Calu3 (cell line): ENCODE data around the gene IL1RL2. TPM values are rescaled to one million over a fixed set of nuclear protein-coding genes. Genes with fewer than 3 reads are reported as not detected.

Experiments used
- BruUV-seq: library from RNA; stranded (reverse); fragments of 400-500 nt; replicated peaks from 2 replicates; lab custom pipeline; 2021; lab: Mats Ljungman, UMichigan
- CTCF ChIA-PET: fragments of 300-600 bp; sonication (Branson Sonifier 250); formaldehyde crosslinking; loops from one replicate; lab custom pipeline; 2022; ENCODE audit warnings: antibody characterized with exemption; lab: Charles Lee
- DNase-seq: peaks from one replicate; pipeline ENCODE4 v3.0.0; 2022
- H3K27ac Mint-ChIP-seq: one replicate; pipeline ENCODE4 v1.8.0; 2022; ENCODE audit warnings: mixed read lengths; ENCODE audit not compliant: unreplicated experiment
- H3K27me3 Mint-ChIP-seq: one replicate; pipeline ENCODE4 v1.8.0; 2022; ENCODE audit warnings: mixed read lengths; ENCODE audit not compliant: unreplicated experiment
- H3K36me3 Mint-ChIP-seq: one replicate; pipeline ENCODE4 v1.8.0; 2022; ENCODE audit warnings: mild to moderate bottlenecking, moderate library complexity, mixed read lengths; ENCODE audit not compliant: insufficient read depth, unreplicated experiment
- H3K4me1 Mint-ChIP-seq: one replicate; pipeline ENCODE4 v1.8.0; 2022; ENCODE audit warnings: mild to moderate bottlenecking, low read depth, mixed read lengths; ENCODE audit not compliant: unreplicated experiment
- H3K4me3 Mint-ChIP-seq: one replicate; pipeline ENCODE4 v1.8.0; 2022; ENCODE audit warnings: mild to moderate bottlenecking, low read depth, moderate library complexity, mixed read lengths; ENCODE audit not compliant: unreplicated experiment
- H3K9me3 Mint-ChIP-seq: one replicate; pipeline ENCODE4 v1.8.0; 2022; ENCODE audit warnings: low read depth, mixed read lengths; ENCODE audit not compliant: unreplicated experiment
- intact Hi-C: fragments of 100-400 bp; cut with micrococcal nuclease; formaldehyde crosslinking; loops from one replicate; pipeline ENCODE4 v1.10.0; 2022; ENCODE audit not compliant: unreplicated experiment
- total RNA-seq: library from RNA; stranded (reverse); gene quantifications from 2 replicates; pipeline ENCODE4 v1.2.3, GENCODE V29; 2022
- TF ChIP-seq, protein P1 (sequence below): fragments of 200-600 bp; IDR thresholded peaks from one replicate; pipeline ENCODE4 v1.8.0; 2022; ENCODE audit warnings: antibody characterized with exemption; ENCODE audit not compliant: unreplicated experiment

Gene IL1RL2
- total RNA-seq, 1 experiment from 2014 or later = 0.68 TPM

DNA sequence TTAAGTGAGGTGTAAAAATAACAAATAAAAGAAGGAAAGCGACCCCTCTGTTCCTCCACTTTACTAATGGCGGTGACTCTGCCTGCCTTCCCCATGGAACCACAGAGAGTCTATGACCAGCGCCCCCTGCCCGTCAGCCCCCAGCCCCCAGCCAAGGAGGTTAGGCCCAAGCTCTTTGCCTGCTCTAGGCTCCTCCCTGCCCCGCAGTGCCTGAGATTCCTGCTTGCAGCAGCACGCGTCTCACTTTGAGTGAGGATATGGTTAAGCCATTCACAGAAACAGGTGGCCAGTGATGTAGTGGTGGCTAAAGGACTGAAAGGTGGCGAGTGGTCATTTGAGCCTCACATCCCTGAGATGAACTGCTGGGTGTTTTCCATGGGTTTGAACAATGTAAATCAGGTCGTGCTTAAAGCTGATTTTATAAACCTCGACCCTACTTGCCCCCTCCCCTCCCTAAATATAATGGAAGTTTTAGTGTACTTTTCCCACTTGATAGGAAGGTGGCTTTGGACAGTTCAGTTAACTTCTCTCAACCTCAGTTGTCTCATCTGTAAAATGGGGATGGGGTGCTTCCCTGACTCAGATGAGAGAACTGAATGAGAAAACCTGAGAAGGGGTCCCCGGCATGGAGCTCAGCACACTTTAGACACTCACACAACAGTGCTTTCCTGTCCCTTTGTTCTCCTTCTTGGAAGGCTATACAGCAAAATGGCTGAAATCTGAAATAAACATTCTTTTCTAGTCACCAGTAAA is 46.5 kb downstream of the IL1RL2 start:
- Mint-ChIP-seq H3K27me3 (no peaks in the 10 kb centered on the region), H3K4me1 (peaks cover 18% of the 10 kb centered on the region), H3K9me3 (no peaks in the 10 kb centered on the region), H3K36me3 (peaks cover 1% of the 10 kb centered on the region), H3K4me3 (no peak overlapping the region), H3K27ac (no peak overlapping the region)
- no peak for DNase-seq
- CTCF ChIA-PET = no interaction called here
- TF ChIP-seq, protein P1, sequence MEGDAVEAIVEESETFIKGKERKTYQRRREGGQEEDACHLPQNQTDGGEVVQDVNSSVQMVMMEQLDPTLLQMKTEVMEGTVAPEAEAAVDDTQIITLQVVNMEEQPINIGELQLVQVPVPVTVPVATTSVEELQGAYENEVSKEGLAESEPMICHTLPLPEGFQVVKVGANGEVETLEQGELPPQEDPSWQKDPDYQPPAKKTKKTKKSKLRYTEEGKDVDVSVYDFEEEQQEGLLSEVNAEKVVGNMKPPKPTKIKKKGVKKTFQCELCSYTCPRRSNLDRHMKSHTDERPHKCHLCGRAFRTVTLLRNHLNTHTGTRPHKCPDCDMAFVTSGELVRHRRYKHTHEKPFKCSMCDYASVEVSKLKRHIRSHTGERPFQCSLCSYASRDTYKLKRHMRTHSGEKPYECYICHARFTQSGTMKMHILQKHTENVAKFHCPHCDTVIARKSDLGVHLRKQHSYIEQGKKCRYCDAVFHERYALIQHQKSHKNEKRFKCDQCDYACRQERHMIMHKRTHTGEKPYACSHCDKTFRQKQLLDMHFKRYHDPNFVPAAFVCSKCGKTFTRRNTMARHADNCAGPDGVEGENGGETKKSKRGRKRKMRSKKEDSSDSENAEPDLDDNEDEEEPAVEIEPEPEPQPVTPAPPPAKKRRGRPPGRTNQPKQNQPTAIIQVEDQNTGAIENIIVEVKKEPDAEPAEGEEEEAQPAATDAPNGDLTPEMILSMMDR = no peak
- intact Hi-C loops = no loop called here
- BruUV-seq = no TSS peak

DNA sequence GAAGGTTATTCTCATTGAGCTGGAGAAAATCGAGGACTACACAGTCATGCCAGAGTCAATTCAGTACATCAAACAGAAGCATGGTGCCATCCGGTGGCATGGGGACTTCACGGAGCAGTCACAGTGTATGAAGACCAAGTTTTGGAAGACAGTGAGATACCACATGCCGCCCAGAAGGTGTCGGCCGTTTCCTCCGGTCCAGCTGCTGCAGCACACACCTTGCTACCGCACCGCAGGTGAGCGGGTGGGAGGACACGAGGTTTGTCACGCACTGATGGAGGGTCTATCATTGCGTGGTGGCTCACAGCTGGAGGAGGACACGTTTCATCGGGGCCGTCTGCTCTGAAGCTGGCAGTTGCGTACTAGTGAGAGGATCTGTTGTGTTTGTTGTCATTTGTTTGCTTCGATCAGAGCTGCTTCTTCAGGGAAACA is 48.2 kb downstream of the IL1RL2 start:
- TF ChIP-seq, protein P1 = no peak
- CTCF ChIA-PET = interaction anchor here (0.6 to 1.0 kb wide), 2 partner anchors 67 to 215 kb away, joined by 4 read pairs; no protein-coding TSS in a partner anchor
- no peak for DNase-seq
- H3K4me3 Mint-ChIP-seq = no peak overlapping the region
- no peaks in the 10 kb centered on the region for H3K9me3 Mint-ChIP-seq
- H3K36me3 Mint-ChIP-seq = peaks cover 15% of the 10 kb centered on the region
- no peaks in the 10 kb centered on the region for H3K27me3 Mint-ChIP-seq
- BruUV-seq = no TSS peak
- peaks cover 22% of the 10 kb centered on the region for H3K4me1 Mint-ChIP-seq
- H3K27ac Mint-ChIP-seq = no peak overlapping the region
- intact Hi-C loops = no loop called here

DNA sequence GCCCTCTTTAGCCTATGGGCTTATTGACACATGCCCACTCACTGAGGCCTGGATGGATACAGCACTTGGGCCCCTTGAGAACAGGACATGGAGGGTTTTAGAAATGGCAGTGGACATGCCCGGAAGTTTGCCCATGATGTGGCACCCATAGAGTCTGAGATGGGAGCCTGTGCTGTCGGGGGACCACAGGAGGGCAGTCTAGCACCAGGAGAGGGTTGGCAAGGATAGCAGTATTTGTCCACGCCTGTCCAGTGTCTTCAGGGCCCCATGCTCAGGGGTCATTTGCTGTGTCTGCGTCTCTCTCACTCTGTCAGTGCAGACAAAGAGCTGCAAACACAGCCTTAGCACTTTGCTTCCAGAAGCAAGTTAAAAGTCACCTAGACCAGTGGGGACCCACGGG is 48.7 kb downstream of the IL1RL2 start:
- CTCF ChIA-PET = interaction anchor here (0.6 to 1.0 kb wide), 2 partner anchors 67 to 215 kb away, joined by 4 read pairs; no protein-coding TSS in a partner anchor
- TF ChIP-seq, protein P1 = no peak
- Mint-ChIP-seq H3K4me3 (no peak overlapping the region), H3K27me3 (no peaks in the 10 kb centered on the region), H3K36me3 (peaks cover 16% of the 10 kb centered on the region), H3K27ac (no peak overlapping the region), H3K4me1 (peaks cover 26% of the 10 kb centered on the region), H3K9me3 (no peaks in the 10 kb centered on the region)
- intact Hi-C loops = no loop called here
- DNase-seq = peak; percentile 30
- no TSS peak for BruUV-seq

DNA sequence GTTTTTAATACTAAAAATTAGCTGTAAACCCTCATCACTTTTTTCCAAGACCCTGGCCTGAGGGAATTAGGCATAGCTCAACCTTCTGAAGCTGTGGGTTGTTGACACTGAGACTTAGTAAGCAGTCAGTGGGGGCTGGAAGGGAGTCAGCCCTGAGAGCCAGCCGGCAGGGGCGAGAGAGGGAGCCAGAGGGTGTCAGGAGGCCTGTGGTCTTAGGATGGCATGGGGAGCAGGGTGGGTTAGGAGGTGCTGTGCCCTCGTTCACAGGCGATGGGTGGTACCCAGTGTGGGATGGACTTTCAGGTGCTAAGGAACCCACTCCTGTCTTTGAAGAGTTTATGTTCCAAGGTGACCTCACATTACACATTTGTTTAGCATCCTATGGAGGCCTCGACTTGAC is 49.3 kb downstream of the IL1RL2 start:
- H3K27ac Mint-ChIP-seq = no peak overlapping the region
- peaks cover 33% of the 10 kb centered on the region for H3K4me1 Mint-ChIP-seq
- BruUV-seq = no TSS peak
- H3K4me3 Mint-ChIP-seq = no peak overlapping the region
- TF ChIP-seq, protein P1 = no peak
- CTCF ChIA-PET = no interaction called here
- intact Hi-C loops = no loop called here
- no peaks in the 10 kb centered on the region for H3K9me3 Mint-ChIP-seq
- H3K27me3 Mint-ChIP-seq = no peaks in the 10 kb centered on the region
- peaks cover 20% of the 10 kb centered on the region for H3K36me3 Mint-ChIP-seq
- no peak for DNase-seq
